ENCODE results near the gene RCOR1.

The RCOR1 gene

GRCh38 chr14:102580550-102581110 is 11.8 kb upstream of the RCOR1 start:
- DNase-seq (ENCODE audit: insufficient read length, low spot score) (no peak), FAIRE-seq (no peak)
- no peak for TF ChIP-seq CTCF (IDR thresholded peaks at IDR 0.05; ENCODE audit: insufficient read depth, missing control alignments)

GRCh38 chr14:102581193-102581592 is 11.3 kb upstream of the RCOR1 start:
- no peak for TF ChIP-seq CTCF (IDR thresholded peaks at IDR 0.05; ENCODE audit: insufficient read depth, missing control alignments)
- no peak for DNase-seq (ENCODE audit: insufficient read length, low spot score)
- FAIRE-seq: no peak

DNA sequence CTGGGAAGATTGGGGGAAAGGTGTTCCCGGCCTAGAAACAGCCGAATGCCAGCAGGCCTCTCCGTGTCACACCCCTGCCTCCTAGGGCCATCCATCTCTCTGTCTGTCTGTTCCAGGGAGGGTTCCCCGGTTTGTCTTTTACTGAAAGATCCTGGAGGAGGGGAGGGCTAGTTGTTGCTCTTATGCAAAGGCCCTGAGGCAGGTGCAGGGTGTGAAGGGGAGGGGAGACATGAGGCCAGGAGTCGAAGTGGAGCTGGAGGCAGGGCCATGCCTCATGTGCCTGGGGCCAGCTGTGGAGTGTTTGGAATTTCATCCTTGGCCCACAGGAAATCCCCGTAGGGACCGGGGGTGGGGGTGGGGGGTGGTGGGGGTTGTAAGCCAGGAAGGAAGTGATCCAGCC is 8.7 kb upstream of the RCOR1 start:
- TF ChIP-seq CTCF (IDR thresholded peaks at IDR 0.05; ENCODE audit: insufficient read depth, missing control alignments): no peak
- DNase-seq (ENCODE audit: insufficient read length, low spot score): no peak
- no peak for FAIRE-seq

DNA sequence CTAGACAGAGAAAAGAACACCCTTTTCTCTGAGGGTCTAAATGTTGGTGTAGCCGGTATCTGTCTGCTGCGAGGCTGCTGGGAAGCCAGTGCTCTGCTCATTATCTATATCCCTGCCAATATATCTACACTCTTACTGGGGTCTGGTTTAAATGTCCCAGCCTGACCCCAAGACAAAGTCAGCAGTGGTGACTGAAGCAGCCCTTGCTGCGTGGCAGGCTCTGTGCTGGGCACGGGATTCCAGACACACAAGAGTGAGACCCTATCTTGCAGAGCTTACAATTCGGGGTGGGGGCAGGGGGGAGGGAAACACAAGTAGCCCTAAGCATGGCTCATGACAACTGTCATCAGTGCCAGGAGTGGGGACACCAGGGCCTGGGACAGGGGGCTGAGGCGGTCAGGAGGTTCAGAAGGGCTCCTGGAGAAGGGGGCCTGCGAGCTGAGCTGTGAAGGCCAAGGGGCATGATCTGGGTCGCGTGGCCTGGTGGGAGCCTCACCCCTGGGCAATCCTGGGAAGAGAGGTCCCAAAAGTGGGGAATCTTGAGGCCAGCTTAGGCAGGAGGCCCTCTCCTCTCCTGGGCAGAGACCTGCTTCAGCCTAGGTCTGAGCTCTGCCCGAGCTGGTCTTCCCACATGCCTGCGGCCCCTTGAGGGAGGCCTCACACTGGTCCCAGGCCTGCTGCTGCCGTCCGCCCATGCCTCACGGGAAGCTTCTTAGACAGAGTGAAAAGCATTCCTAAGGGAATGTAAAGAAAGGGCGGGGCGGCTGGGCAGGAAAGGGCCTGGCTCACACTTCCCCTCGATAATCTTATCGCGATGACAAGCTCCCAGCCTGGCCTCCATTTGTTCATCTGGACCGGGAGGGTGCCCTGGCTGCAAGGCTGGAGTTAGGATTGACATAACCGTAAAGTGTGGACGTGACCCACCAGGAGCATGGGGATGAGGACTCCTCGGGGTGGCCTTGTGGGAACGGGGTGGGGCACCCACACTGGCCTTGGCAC is 7.3 kb upstream of the RCOR1 start:
- DNase-seq (ENCODE audit: insufficient read length, low spot score) (no peak), FAIRE-seq (no peak)
- TF ChIP-seq CTCF (IDR thresholded peaks at IDR 0.05; ENCODE audit: insufficient read depth, missing control alignments): no peak

DNA sequence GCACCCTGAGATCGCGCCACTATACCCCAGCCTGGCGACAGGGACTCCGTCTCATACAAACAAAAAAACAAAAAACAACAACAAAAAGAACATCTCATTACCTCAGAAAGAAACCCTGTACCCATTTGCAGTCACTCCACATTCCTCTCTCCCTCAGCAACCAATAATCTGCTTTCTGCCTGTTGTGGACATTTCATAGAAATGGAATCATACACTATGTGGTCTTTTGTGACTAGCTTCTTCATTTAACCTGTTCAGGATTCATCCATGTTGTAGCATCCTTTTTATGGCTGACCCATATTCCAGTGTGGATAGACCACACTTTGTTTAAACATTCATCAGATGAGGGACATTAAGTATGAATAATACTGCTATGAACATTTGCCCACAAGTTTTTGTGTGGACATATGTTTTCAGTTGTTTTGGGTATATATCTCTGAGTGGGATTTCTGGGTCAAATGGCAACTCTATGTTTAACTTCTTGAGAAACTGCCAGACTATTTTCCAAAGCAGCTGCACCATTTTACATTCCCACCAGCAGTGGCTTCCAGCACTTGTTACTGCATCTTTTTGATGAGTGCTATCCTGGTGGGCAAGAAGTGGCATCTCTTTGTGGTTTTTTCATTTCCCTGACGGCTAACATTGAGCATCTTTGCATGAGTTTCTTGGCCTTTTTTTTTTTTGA is 5.9 kb upstream of the RCOR1 start:
- no peak for FAIRE-seq
- TF ChIP-seq CTCF (IDR thresholded peaks at IDR 0.05; ENCODE audit: insufficient read depth, missing control alignments): no peak
- DNase-seq (ENCODE audit: insufficient read length, low spot score): no peak

GRCh38 chr14:102588821-102589220 is 3.6 kb upstream of the RCOR1 start:
- no peak for TF ChIP-seq CTCF (IDR thresholded peaks at IDR 0.05; ENCODE audit: insufficient read depth, missing control alignments)
- FAIRE-seq (no peak), DNase-seq (ENCODE audit: insufficient read length, low spot score) (no peak)
